HG03280 (cell line): Measurements from ENCODE around the gene SIM1.

ENCODE experiments used
- ATAC-seq: cut with Tn5 transposase; IDR thresholded peaks from one replicate; pipeline ENCODE4 v1.9.1; 2021; ENCODE audit warnings: mild to moderate bottlenecking, moderate library complexity; ENCODE audit not compliant: unreplicated experiment

The SIM1 gene

DNA sequence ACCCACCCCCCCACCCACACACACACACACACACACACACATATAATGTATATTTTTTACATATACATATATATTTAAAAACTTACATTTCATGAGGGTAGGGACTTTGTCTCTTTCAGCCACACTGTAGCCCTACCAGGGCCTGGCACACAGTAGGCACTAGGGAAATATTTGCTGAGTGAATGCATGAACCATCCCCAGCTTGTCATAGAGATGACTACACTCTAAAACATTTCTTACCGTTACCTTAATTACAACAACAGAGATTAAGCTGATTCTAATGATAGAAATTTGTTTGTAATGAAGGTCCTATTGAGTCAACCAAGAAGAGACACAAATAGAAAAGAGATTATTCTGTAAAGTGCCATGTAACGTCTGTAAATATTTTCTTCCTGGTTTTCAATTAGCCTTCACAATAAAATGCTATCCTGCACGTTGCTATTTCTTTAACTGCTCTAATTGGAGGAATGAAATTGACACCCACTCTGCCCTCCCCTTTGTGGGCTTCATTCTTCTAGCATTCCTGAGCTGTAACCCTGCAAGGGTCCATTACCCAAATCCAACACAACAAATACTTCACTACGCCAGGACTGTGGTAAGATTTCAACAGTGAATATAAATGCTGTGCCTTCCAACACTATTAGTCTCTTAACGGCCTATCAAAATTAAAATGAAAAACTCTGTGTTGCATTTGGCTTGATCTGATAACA is 30.8 kb downstream of the SIM1 start:
- ATAC-seq = no peak

GRCh38 chr6:100432136-100432535 is 32.6 kb downstream of the SIM1 start:
- ATAC-seq = no peak

- no peak for ATAC-seq
Measured at GRCh38 chr6:100430962-100431361, 33.8 kb downstream of the SIM1 start.

GRCh38 chr6:100427452-100427851 is 37.3 kb downstream of the SIM1 start:
- ATAC-seq = no peak

GRCh38 chr6:100426744-100427338 is 37.9 kb downstream of the SIM1 start:
- no peak for ATAC-seq

DNA sequence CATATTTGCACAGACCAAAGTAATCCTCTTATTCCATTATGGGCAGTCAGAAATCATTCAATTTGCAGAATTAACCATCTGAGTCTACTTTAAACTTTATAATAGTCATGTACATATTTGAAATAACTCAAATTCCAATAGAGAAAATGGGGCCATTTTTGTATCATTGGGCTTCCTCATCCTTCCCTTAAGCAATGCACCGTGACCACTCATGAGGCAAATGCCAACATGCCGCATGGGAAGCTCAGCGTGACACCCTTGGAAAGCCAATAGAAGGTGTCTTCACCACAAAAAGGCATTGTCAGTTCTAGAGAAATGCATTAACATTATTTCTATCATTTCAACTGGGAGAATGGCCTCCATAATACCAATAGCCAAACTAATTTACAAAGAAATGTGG is 38.5 kb downstream of the SIM1 start:
- ATAC-seq = no peak

DNA sequence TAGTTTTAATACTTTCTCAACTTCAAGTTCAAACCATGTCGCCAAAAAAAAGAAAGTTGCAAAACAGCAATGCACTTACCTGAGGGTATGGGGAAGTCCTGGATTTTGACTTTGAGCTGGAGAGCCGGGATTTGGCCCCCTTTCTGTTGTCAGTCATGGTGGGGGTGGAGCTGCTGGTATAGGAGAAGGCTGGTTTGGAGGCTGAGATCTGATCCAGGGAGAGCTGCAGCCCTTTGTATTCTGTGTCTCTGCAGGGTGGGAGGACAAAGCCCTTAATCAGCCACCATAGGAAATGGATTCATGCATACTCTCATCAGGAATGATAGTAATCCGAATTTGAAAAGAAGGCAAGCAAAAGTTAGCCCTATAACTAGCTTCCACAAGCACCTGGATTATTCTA is 44.0 kb downstream of the SIM1 start:
- no peak for ATAC-seq

GRCh38 chr6:100417036-100417435 is 47.7 kb downstream of the SIM1 start:
- ATAC-seq = no peak

- no peak for ATAC-seq
Measured at GRCh38 chr6:100415768-100416167, 49.0 kb downstream of the SIM1 start.

GRCh38 chr6:100412872-100413271 is 51.8 kb downstream of the SIM1 start:
- ATAC-seq = no peak

- no peak for ATAC-seq
Measured at GRCh38 chr6:100404051-100404450, 60.7 kb downstream of the SIM1 start.

DNA sequence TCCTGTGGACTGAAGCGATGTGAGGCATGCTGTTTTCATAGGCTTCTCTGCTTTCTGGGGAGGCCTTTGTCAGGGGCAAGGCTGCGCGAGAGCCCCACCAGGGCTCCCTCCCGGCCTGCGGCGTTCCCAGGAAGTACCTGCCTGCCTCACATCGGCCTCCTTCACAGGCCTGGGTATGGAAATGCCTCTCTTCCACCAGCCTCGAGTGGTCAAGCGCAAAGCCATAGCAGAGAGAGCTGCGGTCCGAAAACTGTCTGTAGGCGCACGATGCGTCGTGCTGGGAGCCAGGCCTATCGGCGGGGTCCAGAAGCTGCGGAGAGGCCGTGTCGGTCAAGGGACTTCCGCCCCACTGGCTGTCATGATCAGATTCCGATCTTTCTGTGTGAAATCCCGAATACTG is 71.2 kb downstream of the SIM1 start:
- ATAC-seq = no peak

GRCh38 chr6:100392423-100392822 is 72.3 kb downstream of the SIM1 start:
- ATAC-seq = no peak

GRCh38 chr6:100388868-100389519 is 75.7 kb downstream of the SIM1 start:
- ATAC-seq = no peak

GRCh38 chr6:100382767-100383195 is 81.9 kb downstream of the SIM1 start:
- no peak for ATAC-seq

DNA sequence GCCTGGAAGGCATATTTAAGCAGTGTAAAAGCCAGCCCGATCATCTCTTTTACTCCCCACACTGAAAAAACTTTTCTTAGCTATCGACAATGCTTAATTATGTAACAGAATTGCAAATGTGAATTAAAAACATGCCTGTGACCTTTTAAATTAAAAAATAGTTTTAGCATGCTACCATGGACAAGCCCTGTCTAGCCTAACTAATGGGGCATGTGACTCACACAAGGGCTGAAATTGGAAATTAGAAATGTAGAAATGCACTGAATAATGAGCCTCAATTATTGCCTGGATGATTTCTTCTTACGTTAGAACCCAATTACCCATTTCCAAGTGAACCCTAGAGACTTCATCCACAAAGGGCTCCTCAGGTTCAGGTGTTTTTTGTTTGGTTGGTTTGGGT is 82.7 kb downstream of the SIM1 start:
- ATAC-seq = no peak

- ATAC-seq = no peak
Measured at GRCh38 chr6:100381111-100381510, 83.6 kb downstream of the SIM1 start.

- no peak for ATAC-seq
Measured at GRCh38 chr6:100379386-100379785, 85.3 kb downstream of the SIM1 start.

DNA sequence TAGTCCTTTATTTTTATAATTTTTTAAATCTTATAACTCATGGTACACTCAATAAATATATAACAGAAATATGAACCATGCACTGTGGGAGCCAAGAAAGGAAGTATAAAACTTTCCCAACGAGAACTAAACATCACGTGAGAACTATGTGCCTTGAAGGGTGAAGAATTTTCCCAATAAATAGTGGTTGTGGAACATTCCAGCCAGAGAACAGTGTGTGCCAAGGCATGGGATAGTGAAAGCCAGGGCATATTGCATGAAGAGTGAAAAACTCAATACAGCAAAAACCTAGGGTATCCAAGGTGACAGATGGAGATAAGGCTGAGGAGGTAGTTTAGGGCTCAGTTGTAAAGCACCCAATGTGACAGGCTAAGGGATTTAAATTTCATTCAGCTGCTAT is 86.1 kb downstream of the SIM1 start:
- no peak for ATAC-seq

GRCh38 chr6:100376103-100376502 is 88.6 kb downstream of the SIM1 start:
- ATAC-seq = no peak

GRCh38 chr6:100372326-100373091 is 92.2 kb downstream of the SIM1 start:
- ATAC-seq = no peak

- ATAC-seq = no peak
Measured at GRCh38 chr6:100371591-100371990, 93.1 kb downstream of the SIM1 start.
